Heart left ventricle (tissue), 13 donors: ENCODE data around the gene PTPRN2.

Experiments
- CTCF ChIP-seq, 12 donors: fragments of 200-600 bp; sonication (generic) in 4 of 12; IDR thresholded peaks; one replicate each; pipeline versions ENCODE4 v1.5.0 to v1.8.0; 2018 to 2022; ENCODE audit warnings: antibody characterized with exemption in 12 of 12, mild to moderate bottlenecking in 5 of 12
- POLR2A ChIP-seq, 2 donors: fragments of 450-650 bp; IDR thresholded peaks; one replicate each; pipeline ENCODE4 v1.6.1; 2017; ENCODE audit warnings: antibody characterized with exemption in 2 of 2, mild to moderate bottlenecking in 2 of 2, moderate library complexity in 2 of 2
- donor health status: ischemic (EF 13 %, LVEDD 7.1; RV severe dilation, severe dysfunction).
- donor health status: DM: no; HTN: yes; CAD: no.
- donor health status: DM: no; HTN: no; CAD: no.
- donor health status: ischemic (EF 25% LVEDD 6.9; RV normal size, moderate dysfunction).
- donor health status: ischemic (EF 25% LVEDD 5.7; RV mildly dilated, moderate dysfunction).
- donor health status: ischemic (EF 35%, LVEDD 5.7; RV mildly dilated, moderate dysfunction).
- donor health status: nonischemic (EF 11% LVEDD 7.7; RV severe dilation, severe dysfunction).
- donor health status: DM: yes; HTN: yes; CAD: no.
- donor health status: PGD.
- donor health status: ischemic (EF 29% LVEDD 5.4; RV normal size, mild dysfunction).
- donor health status: nonischemic (EF 23%, LVEDD 6.1; RV moderate dilation, normal function).

GRCh38 chr7:158546626-158547025 is 41.0 kb downstream of the PTPRN2 start:
- TF ChIP-seq POLR2A (IDR thresholded peaks at IDR 0.05) (no peak), CTCF (IDR thresholded peaks at IDR 0.05) (no peak)
